ENCODE measurements around the gene CABLES1.
"Not testable (repeated sequence)": the region's sequence is repeated elsewhere in the genome, so short reads cannot be mapped to it uniquely, and the experiment has no call there.

The CABLES1 gene

GRCh38 chr18:23142251-23142929 lies 7.1 kb downstream of the CABLES1 start:
- DNase-seq (ENCODE audit: low spot score): no peak

- no peak for DNase-seq (ENCODE audit: low spot score)
Measured at GRCh38 chr18:23143016-23143814, 7.9 kb downstream of the CABLES1 start.

- no peak for DNase-seq (ENCODE audit: low spot score)
Measured at GRCh38 chr18:23143815-23144261, 8.6 kb downstream of the CABLES1 start.

GRCh38 chr18:23144640-23145039 lies 9.4 kb downstream of the CABLES1 start:
- no peak for DNase-seq (ENCODE audit: low spot score)

- DNase-seq (ENCODE audit: low spot score): no peak
Measured at GRCh38 chr18:23145621-23146020, 10.3 kb downstream of the CABLES1 start.

- DNase-seq (ENCODE audit: low spot score): no peak
Measured at GRCh38 chr18:23146861-23147469, 11.7 kb downstream of the CABLES1 start.

- DNase-seq (ENCODE audit: low spot score): no peak
Measured at GRCh38 chr18:23148382-23148781, 13.1 kb downstream of the CABLES1 start.

GRCh38 chr18:23149570-23149969 lies 14.3 kb downstream of the CABLES1 start:
- DNase-seq (ENCODE audit: low spot score): no peak

- DNase-seq (ENCODE audit: low spot score): no peak
Measured at GRCh38 chr18:23151414-23152099, 16.3 kb downstream of the CABLES1 start.

GRCh38 chr18:23154030-23154429 lies 18.7 kb downstream of the CABLES1 start:
- no peak for DNase-seq (ENCODE audit: low spot score)

- DNase-seq (ENCODE audit: low spot score): no peak
Measured at GRCh38 chr18:23154823-23155500, 19.7 kb downstream of the CABLES1 start.

GRCh38 chr18:23155537-23155936 lies 20.3 kb downstream of the CABLES1 start:
- no peak for DNase-seq (ENCODE audit: low spot score)

GRCh38 chr18:23156134-23156533 lies 20.8 kb downstream of the CABLES1 start:
- DNase-seq (ENCODE audit: low spot score): no peak

- DNase-seq (ENCODE audit: low spot score): no peak
Measured at GRCh38 chr18:23158058-23158457, 22.8 kb downstream of the CABLES1 start.

- not testable (repeated sequence) for DNase-seq (ENCODE audit: low spot score)
Measured at GRCh38 chr18:23158884-23159283, 23.6 kb downstream of the CABLES1 start.

- no peak for DNase-seq (ENCODE audit: low spot score)
Measured at GRCh38 chr18:23159344-23159743, 24.1 kb downstream of the CABLES1 start.

- no peak for DNase-seq (ENCODE audit: low spot score)
Measured at GRCh38 chr18:23162473-23162872, 27.2 kb downstream of the CABLES1 start.

- DNase-seq (ENCODE audit: low spot score): no peak
Measured at GRCh38 chr18:23163786-23164533, 28.7 kb downstream of the CABLES1 start.

- no peak for DNase-seq (ENCODE audit: low spot score)
Measured at GRCh38 chr18:23165271-23166068, 30.2 kb downstream of the CABLES1 start.

- no peak for DNase-seq (ENCODE audit: low spot score)
Measured at GRCh38 chr18:23166891-23167541, 31.7 kb downstream of the CABLES1 start.

Data from AG08395 (cell line).